CD4-positive, alpha-beta T cell (primary cell): ENCODE measurements around the gene GLTPD2. TPM values are rescaled to one million over a fixed set of nuclear protein-coding genes. Genes with fewer than 3 reads are reported as not detected.

Experiments
- ATAC-seq: fragments of 200-7000 bp; cut with Tn5 transposase; one replicate; pipeline ENCODE4 v1.10.0; 2022; ENCODE audit warnings: mild to moderate bottlenecking; ENCODE audit not compliant: poor library complexity
- CTCF ChIA-PET: fragments of 350-600 bp; sonication (Branson Sonifier 250); formaldehyde crosslinking; loops from one replicate; lab custom pipeline; 2021; ENCODE audit warnings: antibody characterized with exemption, inconsistent platforms; lab: Charles Lee
- POLR2A ChIA-PET: fragments of 350-600 bp; sonication (Branson Sonifier 250); formaldehyde crosslinking; loops from one replicate; lab custom pipeline; 2021; ENCODE audit warnings: antibody characterized with exemption, inconsistent platforms; lab: Charles Lee
- DNase-seq, 14 experiments: peaks; one replicate each; pipeline ENCODE4 v3.0.0-alpha.2; 2013 to 2020; ENCODE audit warnings: mixed read lengths in 2 of 14
- H3K27ac ChIP-seq, 2 donors: one replicate each; pipeline versions ENCODE4 v1.5.1 to v1.7.0; 2013; ENCODE audit warnings: low read length in 2 of 2, low read depth in 1 of 2, mild to moderate bottlenecking in 1 of 2
- H3K27me3 ChIP-seq, 2 experiments: 1 replicate in 1 of 2; 2 replicates in 1 of 2; pipeline versions ENCODE4 v1.6.1 to v1.7.0; 2013; ENCODE audit warnings: low read length in 2 of 2, control low read depth in 1 of 2, mild to moderate bottlenecking in 1 of 2, moderate library complexity in 1 of 2; ENCODE audit not compliant: insufficient read depth in 2 of 2, control insufficient read depth in 1 of 2
- H3K36me3 ChIP-seq: one replicate; pipeline ENCODE4 v1.6.1; 2013; ENCODE audit warnings: low read length, control low read depth; ENCODE audit not compliant: insufficient read depth
- H3K4me1 ChIP-seq: one replicate; pipeline ENCODE4 v1.6.1; 2013; ENCODE audit warnings: low read length, control low read depth; ENCODE audit not compliant: insufficient read depth
- H3K4me3 ChIP-seq: one replicate; pipeline ENCODE4 v1.5.1; 2013; ENCODE audit warnings: mild to moderate bottlenecking, low read length, moderate library complexity
- H3K9me3 ChIP-seq, 2 experiments: 1 replicate in 1 of 2; 2 replicates in 1 of 2; pipeline versions ENCODE4 v1.6.1 to v1.7.0; 2013; ENCODE audit warnings: low read length in 2 of 2, mild to moderate bottlenecking in 2 of 2, control low read depth in 1 of 2, moderate library complexity in 1 of 2; ENCODE audit not compliant: control insufficient read depth in 1 of 2, insufficient read depth in 1 of 2
- H3K27ac Mint-ChIP-seq: one replicate; pipeline ENCODE4 v1.8.0; 2020; ENCODE audit warnings: mixed read lengths
- H3K27me3 Mint-ChIP-seq: one replicate; pipeline ENCODE4 v1.8.0; 2021; ENCODE audit warnings: mixed read lengths
- H3K36me3 Mint-ChIP-seq: one replicate; pipeline ENCODE4 v1.8.0; 2021; ENCODE audit warnings: low read depth, mixed read lengths
- H3K4me1 Mint-ChIP-seq: one replicate; pipeline ENCODE4 v1.8.0; 2021; ENCODE audit warnings: low read depth, mixed read lengths
- H3K4me3 Mint-ChIP-seq: one replicate; pipeline ENCODE4 v1.8.0; 2020; ENCODE audit warnings: mild to moderate bottlenecking, mixed read lengths
- H3K9me3 Mint-ChIP-seq: one replicate; pipeline ENCODE4 v1.8.0; 2020; ENCODE audit warnings: mixed read lengths
- CTCF ChIP-seq: fragments of 200-600 bp; IDR thresholded peaks from one replicate; pipeline ENCODE4 v1.8.0; 2022; ENCODE audit warnings: antibody characterized with exemption, mild to moderate bottlenecking
- intact Hi-C, 2 experiments: fragments of 100-400 bp; cut with DNase I in 1 of 2; cut with micrococcal nuclease in 1 of 2; formaldehyde crosslinking; loops; one replicate each; pipeline versions ENCODE4 v1.15.1 to v1.9.0; 2023 to 2025; cut with DNase I, micrococcal nuclease
- total RNA-seq, 174 experiments: library from RNA in 2 of 174; stranded (reverse) in 2 of 174; gene quantifications; one replicate each; pipeline ENCODE4 v1.2.3 and lab custom pipeline; 2021 to 2026

Gene GLTPD2
- total RNA-seq, 2 experiments from 2014 or later, result not detected

GRCh38 chr17:4815043-4815675 lies 26.4 kb downstream of the GLTPD2 start:
- no peaks in the 10 kb centered on the region for H3K9me3 Mint-ChIP-seq
- H3K4me3 ChIP-seq, result no peak overlapping the region
- intact Hi-C loops, result no loop called here
- H3K4me1 ChIP-seq, result no peaks in the 10 kb centered on the region
- H3K27me3 Mint-ChIP-seq, result no peaks in the 10 kb centered on the region
- H3K27me3 ChIP-seq, result no peaks in the 10 kb centered on the region
- no peaks in the 10 kb centered on the region for H3K9me3 ChIP-seq
- POLR2A ChIA-PET, result no interaction called here
- no peak for DNase-seq
- H3K36me3 ChIP-seq, result peaks cover 7% of the 10 kb centered on the region
- H3K27ac ChIP-seq, result no peak overlapping the region
- peaks cover 8% of the 10 kb centered on the region for H3K36me3 Mint-ChIP-seq
- H3K4me3 Mint-ChIP-seq, result no peak overlapping the region
- H3K27ac Mint-ChIP-seq, result no peak overlapping the region
- no peak for ATAC-seq
- H3K4me1 Mint-ChIP-seq, result no peaks in the 10 kb centered on the region
- TF ChIP-seq CTCF, result no peak
- CTCF ChIA-PET, result no interaction called here

- Mint-ChIP-seq H3K4me3 (no peak overlapping the region), H3K9me3 (no peaks in the 10 kb centered on the region), H3K4me1 (no peaks in the 10 kb centered on the region), H3K27ac (no peak overlapping the region), H3K27me3 (no peaks in the 10 kb centered on the region), H3K36me3 (peaks cover 4% of the 10 kb centered on the region)
- H3K36me3 ChIP-seq, result peaks cover 7% of the 10 kb centered on the region
- DNase-seq (no peak), ATAC-seq (no peak)
- POLR2A ChIA-PET, result no interaction called here
- H3K4me1 ChIP-seq, result no peaks in the 10 kb centered on the region
- H3K27me3 ChIP-seq, result no peaks in the 10 kb centered on the region
- H3K27ac ChIP-seq, result no peak overlapping the region
- CTCF ChIA-PET, result no interaction called here
- H3K9me3 ChIP-seq, result no peaks in the 10 kb centered on the region
- intact Hi-C loops, result no loop called here
- TF ChIP-seq CTCF, result no peak
- H3K4me3 ChIP-seq, result no peak overlapping the region
Measured at GRCh38 chr17:4816826-4817225, 28.1 kb downstream of the GLTPD2 start.

GRCh38 chr17:4818276-4818675 lies 29.5 kb downstream of the GLTPD2 start:
- no peaks in the 10 kb centered on the region for H3K4me1 ChIP-seq
- no peaks in the 10 kb centered on the region for H3K27me3 Mint-ChIP-seq
- no peak overlapping the region for H3K27ac Mint-ChIP-seq
- H3K4me3 ChIP-seq, result no peak overlapping the region
- peaks cover 4% of the 10 kb centered on the region for H3K36me3 Mint-ChIP-seq
- no peak for DNase-seq
- no peaks in the 10 kb centered on the region for H3K9me3 ChIP-seq
- H3K36me3 ChIP-seq, result peaks cover 10% of the 10 kb centered on the region
- no peak overlapping the region for H3K4me3 Mint-ChIP-seq
- H3K4me1 Mint-ChIP-seq, result no peaks in the 10 kb centered on the region
- H3K9me3 Mint-ChIP-seq, result no peaks in the 10 kb centered on the region
- TF ChIP-seq CTCF, result no peak
- H3K27ac ChIP-seq, result no peak overlapping the region
- intact Hi-C loops, result no loop called here
- no peak for ATAC-seq
- H3K27me3 ChIP-seq, result no peaks in the 10 kb centered on the region
- POLR2A ChIA-PET, result no interaction called here
- CTCF ChIA-PET, result no interaction called here
